Prostate gland (tissue), 2 donors: Measurements from ENCODE around the gene LRRIQ1.

Experiments used
- CTCF ChIP-seq, 4 experiments: fragments of 200-600 bp in 2 of 4; fragments of 450-650 bp in 2 of 4; sonication (generic) in 2 of 4; IDR thresholded peaks; 1 replicate in 3 of 4; 2 replicates in 1 of 4; pipeline ENCODE4 v1.5.1; 2016 to 2019; ENCODE audit warnings: antibody characterized with exemption in 4 of 4, mild to moderate bottlenecking in 2 of 4, moderate library complexity in 2 of 4
- POLR2A ChIP-seq: fragments of 450-650 bp; IDR thresholded peaks from one replicate; pipeline ENCODE4 v1.6.1; 2016; ENCODE audit warnings: antibody characterized with exemption, mild to moderate bottlenecking

DNA sequence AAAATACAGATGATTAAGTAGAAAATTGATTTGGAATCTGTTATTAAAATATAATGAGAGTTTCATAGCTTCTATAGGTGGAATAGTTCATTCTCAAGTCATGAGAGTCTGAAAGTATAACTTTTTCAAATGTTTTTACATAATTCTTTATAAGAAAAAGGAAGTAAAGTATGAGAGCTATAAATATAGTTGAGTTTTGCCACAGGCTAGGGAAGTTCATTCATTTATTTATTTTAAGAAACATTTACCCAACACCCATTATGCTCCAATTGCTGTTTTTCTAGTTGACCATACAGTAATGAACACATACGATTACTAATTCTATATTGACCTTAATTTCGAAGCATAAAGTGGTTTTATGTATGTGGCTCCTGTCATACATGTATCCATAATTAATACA is 24.8 kb downstream of the LRRIQ1 start:
- no peak for TF ChIP-seq POLR2A
- TF ChIP-seq CTCF (IDR thresholded peaks at IDR 0.05): no peak
